ENCODE measurements around the gene SULT1A1.
"Not testable (repeated sequence)": the region's sequence is repeated elsewhere in the genome, so short reads cannot be mapped to it uniquely, and the experiment has no call there.

DNA sequence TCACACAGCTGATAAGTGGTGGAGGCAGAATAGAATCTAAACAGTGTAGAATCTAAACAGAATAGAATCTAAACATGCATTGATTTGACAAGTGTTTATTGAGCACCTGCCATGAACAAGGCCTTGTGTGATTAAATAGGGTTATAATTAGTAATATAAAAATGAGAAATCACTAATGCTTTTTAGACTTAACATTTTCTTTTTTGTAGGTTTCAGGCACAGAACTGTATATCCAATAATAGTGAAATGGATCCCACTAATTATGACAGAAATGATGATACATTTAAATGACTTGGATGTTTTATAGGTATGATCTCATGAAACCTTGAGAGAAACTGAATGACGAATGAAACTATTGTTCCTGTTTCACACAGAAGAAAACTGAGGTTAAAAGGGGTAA lies 27.9 kb upstream of the SULT1A1 start, which contains the start of gene NPIPB8:
- TF ChIP-seq SRSF4 (IDR thresholded peaks at IDR 0.05; ENCODE audit: low read depth, low read length, poor library complexity, severe bottlenecking); SATB2 (CRISPR knock-in tag; IDR thresholded peaks at IDR 0.05); KDM5A (IDR thresholded peaks at IDR 0.05; ENCODE audit: borderline replicate concordance, low read length); RAD21 (CRISPR knock-in tag; IDR thresholded peaks at IDR 0.05); MYNN (CRISPR knock-in tag; IDR thresholded peaks at IDR 0.05; ENCODE audit: low read depth); JUNB (CRISPR knock-in tag; IDR thresholded peaks at IDR 0.05; ENCODE audit: borderline replicate concordance); AGO2 (optimal IDR thresholded peaks at IDR 0.05; ENCODE audit: low read depth, low read length); SAFB2 (CRISPR knock-in tag; IDR thresholded peaks at IDR 0.05; ENCODE audit: borderline replicate concordance, low read depth); GATA4 (IDR thresholded peaks at IDR 0.05; ENCODE audit: borderline replicate concordance, low read depth); TEAD2 (CRISPR knock-in tag; IDR thresholded peaks at IDR 0.05); TBP (CRISPR knock-in tag; IDR thresholded peaks at IDR 0.05); ZNF431 (CRISPR knock-in tag; IDR thresholded peaks at IDR 0.05; ENCODE audit: borderline replicate concordance, low read depth): not testable (repeated sequence)
- TF ChIP-seq, protein P1, sequence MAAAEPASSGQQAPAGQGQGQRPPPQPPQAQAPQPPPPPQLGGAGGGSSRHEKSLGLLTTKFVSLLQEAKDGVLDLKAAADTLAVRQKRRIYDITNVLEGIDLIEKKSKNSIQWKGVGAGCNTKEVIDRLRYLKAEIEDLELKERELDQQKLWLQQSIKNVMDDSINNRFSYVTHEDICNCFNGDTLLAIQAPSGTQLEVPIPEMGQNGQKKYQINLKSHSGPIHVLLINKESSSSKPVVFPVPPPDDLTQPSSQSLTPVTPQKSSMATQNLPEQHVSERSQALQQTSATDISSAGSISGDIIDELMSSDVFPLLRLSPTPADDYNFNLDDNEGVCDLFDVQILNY (CRISPR knock-in tag; conservative IDR thresholded peaks at IDR 0.05): not testable (repeated sequence)
